Subcutaneous adipose tissue (tissue), 4 donors: Measurements from ENCODE around the gene TMEM117. TPM values are rescaled to one million over a fixed set of nuclear protein-coding genes. Genes with fewer than 3 reads are reported as not detected.

ENCODE experiments used
- total RNA-seq, 4 donors: library from RNA; depleted of rRNA; stranded (reverse); fragments of >200 nt; gene quantifications; one replicate each; pipeline ENCODE4 v1.1.0, GENCODE V29; 2016
- TF ChIP-seq, protein P1 (sequence below): fragments of 450-650 bp; IDR thresholded peaks from one replicate; pipeline ENCODE4 v1.5.1; 2016; ENCODE audit warnings: low read depth, mild to moderate bottlenecking, control low read depth, antibody characterized with exemption, moderate library complexity

The TMEM117 gene
- total RNA-seq, 4 donors from 2014 or later, result 3.8 to 9.1 (median 7.6) TPM

GRCh38 chr12:44154128-44154527 is 318.2 kb downstream of the TMEM117 start:
- TF ChIP-seq, protein P1, sequence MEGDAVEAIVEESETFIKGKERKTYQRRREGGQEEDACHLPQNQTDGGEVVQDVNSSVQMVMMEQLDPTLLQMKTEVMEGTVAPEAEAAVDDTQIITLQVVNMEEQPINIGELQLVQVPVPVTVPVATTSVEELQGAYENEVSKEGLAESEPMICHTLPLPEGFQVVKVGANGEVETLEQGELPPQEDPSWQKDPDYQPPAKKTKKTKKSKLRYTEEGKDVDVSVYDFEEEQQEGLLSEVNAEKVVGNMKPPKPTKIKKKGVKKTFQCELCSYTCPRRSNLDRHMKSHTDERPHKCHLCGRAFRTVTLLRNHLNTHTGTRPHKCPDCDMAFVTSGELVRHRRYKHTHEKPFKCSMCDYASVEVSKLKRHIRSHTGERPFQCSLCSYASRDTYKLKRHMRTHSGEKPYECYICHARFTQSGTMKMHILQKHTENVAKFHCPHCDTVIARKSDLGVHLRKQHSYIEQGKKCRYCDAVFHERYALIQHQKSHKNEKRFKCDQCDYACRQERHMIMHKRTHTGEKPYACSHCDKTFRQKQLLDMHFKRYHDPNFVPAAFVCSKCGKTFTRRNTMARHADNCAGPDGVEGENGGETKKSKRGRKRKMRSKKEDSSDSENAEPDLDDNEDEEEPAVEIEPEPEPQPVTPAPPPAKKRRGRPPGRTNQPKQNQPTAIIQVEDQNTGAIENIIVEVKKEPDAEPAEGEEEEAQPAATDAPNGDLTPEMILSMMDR, result no peak

DNA sequence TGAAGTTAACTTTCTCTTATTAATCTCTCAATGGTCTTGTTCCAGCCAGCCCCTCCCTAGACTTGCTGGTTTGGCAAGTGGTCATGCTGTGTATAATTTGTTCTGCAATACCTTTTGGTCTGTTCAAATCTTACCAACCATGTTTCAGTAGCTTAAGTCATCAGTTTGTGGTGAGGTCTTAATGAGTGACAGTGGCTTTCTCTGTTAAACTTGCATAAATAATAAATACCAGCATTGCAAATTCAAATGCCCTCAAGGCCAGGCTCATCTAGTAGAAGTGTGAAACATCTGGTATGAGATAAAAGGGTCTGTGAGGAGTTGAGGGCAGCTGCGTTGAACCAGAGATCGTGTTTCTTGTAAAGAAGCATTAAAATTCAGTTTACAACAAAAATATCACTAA is 319.5 kb downstream of the TMEM117 start:
- TF ChIP-seq, protein P1, result no peak

GRCh38 chr12:44157359-44157758 is 321.5 kb downstream of the TMEM117 start:
- TF ChIP-seq, protein P1, result no peak

- TF ChIP-seq, protein P1, result no peak
Measured at GRCh38 chr12:44158746-44159145, 322.9 kb downstream of the TMEM117 start.

GRCh38 chr12:44159216-44159615 is 323.3 kb downstream of the TMEM117 start:
- TF ChIP-seq, protein P1, result no peak

- TF ChIP-seq, protein P1, result no peak
Measured at GRCh38 chr12:44159862-44160261, 324.0 kb downstream of the TMEM117 start.

DNA sequence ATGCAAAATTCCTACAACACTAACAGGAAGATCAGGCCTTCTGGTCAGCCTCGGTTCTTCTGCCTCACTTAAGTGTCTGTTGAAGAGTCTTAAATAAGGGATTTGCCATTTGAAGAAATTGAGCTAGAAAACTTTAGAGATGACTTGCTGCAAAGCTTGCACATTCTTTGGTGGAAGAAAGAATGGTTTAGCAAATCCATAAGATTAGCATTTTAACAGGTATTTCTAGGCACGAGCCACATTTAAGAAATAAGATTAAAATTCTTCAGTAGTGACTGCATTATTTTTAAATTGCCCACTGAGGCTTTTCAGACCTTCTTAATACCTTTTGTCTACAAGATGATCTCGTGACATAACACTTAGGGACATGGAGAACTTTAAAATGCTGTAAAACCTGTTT is 327.1 kb downstream of the TMEM117 start:
- TF ChIP-seq, protein P1, result no peak
